Measurements from ENCODE around the gene TIGD6.

DNA sequence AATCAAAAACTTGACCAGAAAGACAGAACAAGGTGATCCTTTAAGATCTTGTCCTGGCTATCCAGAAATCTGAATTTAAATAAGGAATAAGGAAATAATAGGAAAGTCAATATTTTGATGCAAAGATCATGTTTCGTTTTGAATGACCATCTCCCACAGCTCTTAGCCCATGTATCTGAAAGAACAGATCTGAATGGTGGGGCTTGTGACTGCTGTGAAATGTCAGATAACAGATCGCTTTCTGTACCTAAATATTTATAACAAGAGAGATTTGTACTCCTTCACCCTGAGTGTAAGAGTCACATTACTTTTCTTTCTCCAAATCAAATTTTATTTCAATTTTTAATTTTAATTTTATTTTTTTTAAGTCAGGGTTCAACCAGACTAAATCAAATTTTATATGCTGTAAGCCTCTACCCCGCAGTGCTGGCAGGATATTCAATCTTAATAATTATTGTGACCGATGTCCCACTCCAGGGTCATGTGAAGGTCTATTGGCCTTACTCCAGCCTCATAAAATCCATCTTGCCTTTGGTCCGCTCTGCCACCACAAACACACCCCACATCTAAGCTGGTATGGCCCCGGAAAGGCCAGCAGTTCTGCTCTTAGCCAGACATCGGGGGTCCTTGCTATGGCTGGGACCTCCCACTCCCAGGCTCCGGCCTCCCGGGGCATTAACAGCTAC, 46.9 kb downstream of the TIGD6 start:
- TF ChIP-seq GATA3 (IDR thresholded peaks at IDR 0.05; ENCODE audit: low read depth, low read length) (no peak), GATA2 (IDR thresholded peaks at IDR 0.05; ENCODE audit: low read depth, low read length) (no peak)
